ENCODE measurements around the gene KRT84. TPM values are rescaled to one million over a fixed set of nuclear protein-coding genes. Genes with fewer than 3 reads are reported as not detected.

Gene KRT84
- total RNA-seq, 4 donors from 2014 or later, result 0.49 to 2.1 (median 0.65) TPM; not detected in 1

GRCh38 chr12:52366738-52367485 lies 18.5 kb downstream of the KRT84 start, which contains the start of gene KRT85:
Gene KRT85 (minus strand): TSS chr12:52367481. CDS start chr12:52367405, 76 bp downstream.
- TF ChIP-seq EP300 (IDR thresholded peaks at IDR 0.05), result no peak
- no peak for TF ChIP-seq POLR2AphosphoS5 (IDR thresholded peaks at IDR 0.05)
- TF ChIP-seq, protein P1, sequence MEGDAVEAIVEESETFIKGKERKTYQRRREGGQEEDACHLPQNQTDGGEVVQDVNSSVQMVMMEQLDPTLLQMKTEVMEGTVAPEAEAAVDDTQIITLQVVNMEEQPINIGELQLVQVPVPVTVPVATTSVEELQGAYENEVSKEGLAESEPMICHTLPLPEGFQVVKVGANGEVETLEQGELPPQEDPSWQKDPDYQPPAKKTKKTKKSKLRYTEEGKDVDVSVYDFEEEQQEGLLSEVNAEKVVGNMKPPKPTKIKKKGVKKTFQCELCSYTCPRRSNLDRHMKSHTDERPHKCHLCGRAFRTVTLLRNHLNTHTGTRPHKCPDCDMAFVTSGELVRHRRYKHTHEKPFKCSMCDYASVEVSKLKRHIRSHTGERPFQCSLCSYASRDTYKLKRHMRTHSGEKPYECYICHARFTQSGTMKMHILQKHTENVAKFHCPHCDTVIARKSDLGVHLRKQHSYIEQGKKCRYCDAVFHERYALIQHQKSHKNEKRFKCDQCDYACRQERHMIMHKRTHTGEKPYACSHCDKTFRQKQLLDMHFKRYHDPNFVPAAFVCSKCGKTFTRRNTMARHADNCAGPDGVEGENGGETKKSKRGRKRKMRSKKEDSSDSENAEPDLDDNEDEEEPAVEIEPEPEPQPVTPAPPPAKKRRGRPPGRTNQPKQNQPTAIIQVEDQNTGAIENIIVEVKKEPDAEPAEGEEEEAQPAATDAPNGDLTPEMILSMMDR (IDR thresholded peaks at IDR 0.05), result no peak
- peaks cover 8% of the 10 kb centered on the region for H3K4me1 ChIP-seq
- no peak for DNase-seq (ENCODE audit: low spot score in 2 of 2)
- no peaks in the 10 kb centered on the region for H3K27me3 ChIP-seq
- no peak within 1 kb of the TSS for H3K27ac ChIP-seq
- no peaks in the 10 kb centered on the region for H3K9me3 ChIP-seq
- H3K4me3 ChIP-seq, result no peak within 1 kb of the TSS
- 85% methylated on average over 30 of the region's 42 CpGs for WGBS
- no peaks in the 10 kb centered on the region for H3K36me3 ChIP-seq

DNA sequence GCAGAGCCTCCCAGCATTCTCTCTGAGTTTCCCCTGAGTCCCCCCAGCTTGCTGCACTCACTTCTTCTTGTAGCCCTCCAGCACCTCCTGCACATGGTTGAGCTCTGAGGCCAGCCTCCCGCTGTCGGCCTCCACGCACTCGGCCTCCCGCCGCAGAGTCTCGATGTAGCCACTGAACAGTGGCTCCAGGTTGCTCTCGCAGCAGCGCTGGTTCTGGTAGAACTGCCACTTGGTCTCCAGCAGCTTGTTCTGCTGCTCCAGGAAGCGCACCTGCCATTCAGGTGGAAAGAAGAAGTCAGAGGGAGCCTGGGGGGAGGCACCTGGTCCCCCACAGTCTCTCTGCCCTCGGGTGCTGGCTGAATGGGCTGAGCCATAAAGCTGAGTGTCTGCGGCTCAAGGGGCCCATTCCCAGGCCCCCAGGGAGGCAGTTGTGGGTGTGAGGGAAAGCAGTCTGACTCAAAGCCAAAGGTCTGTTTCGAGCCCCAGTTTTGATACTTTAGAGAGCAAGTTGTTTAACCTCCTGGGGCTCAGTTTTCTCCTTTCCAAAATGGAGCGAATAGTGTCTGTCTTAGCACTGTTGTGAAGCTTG lies 20.5 kb downstream of the KRT84 start:
- no peak for DNase-seq (ENCODE audit: low spot score in 2 of 2)
- Histone ChIP-seq H3K4me1 (peaks cover 8% of the 10 kb centered on the region), H3K36me3 (no peaks in the 10 kb centered on the region), H3K27ac (no peak overlapping the region), H3K4me3 (no peak overlapping the region), H3K9me3 (no peaks in the 10 kb centered on the region), H3K27me3 (no peaks in the 10 kb centered on the region)
- TF ChIP-seq POLR2A (IDR thresholded peaks at IDR 0.05) (no peak), POLR2AphosphoS5 (IDR thresholded peaks at IDR 0.05) (no peak), EP300 (IDR thresholded peaks at IDR 0.05) (no peak)
- 39% methylated on average over 4 of the region's 14 CpGs for whole genome bisulfite sequencing

DNA sequence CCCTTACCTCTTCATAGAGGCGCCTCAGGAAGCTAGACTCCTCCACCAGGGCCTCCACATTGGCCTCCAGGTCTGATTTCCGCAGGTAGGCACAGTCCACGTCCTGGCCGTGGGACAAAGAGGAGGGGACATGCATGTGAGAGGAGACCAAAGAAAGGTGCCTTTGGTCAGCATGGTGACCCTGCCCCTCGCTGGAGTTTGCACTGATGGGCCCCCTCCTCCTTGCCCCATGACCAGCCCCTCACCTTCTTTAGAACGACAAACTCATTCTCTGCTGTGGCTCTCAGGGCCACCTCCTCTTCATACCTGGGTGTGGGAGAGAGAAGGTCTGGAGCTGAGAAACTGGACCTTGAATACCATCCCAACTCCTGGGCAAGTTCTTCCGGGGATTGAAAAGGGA lies 21.4 kb downstream of the KRT84 start:
- no peaks in the 10 kb centered on the region for H3K36me3 ChIP-seq
- 81% methylated on average over 7 of the region's 7 CpGs for WGBS

DNA sequence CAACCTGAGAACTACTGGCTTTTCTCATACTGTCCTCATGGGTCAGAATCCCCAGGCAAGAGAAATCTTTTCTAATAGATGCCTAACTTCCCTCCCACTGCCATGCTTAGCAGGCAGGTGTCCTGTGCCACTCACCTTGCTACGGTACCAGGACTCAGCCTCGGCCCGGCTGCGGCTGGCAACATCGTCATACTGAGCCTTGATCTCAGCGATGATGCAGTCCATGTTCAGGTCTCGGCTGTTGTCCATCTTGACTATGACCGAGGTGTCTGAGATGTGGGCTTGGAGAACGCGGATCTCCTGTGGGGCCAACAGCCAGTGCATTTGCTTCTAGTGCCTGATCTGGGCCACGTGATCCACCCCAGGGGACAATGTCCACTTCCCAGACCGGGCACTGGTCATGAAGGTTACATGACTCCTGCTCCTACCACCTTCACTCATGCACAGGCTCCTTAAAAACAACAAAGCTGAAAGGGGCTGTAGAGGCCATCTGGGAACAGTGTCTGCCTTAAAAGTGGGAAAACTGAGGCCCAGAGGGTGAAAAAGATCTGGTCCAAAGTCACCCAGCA lies 22.3 kb downstream of the KRT84 start:
- Histone ChIP-seq H3K4me1 (peaks cover 8% of the 10 kb centered on the region), H3K27me3 (no peaks in the 10 kb centered on the region)
- TF ChIP-seq, protein P1 (IDR thresholded peaks at IDR 0.05), result no peak
- TF ChIP-seq POLR2A (IDR thresholded peaks at IDR 0.05), result no peak
- no peak for TF ChIP-seq POLR2AphosphoS5 (IDR thresholded peaks at IDR 0.05)
- TF ChIP-seq EP300 (IDR thresholded peaks at IDR 0.05), result no peak

More for the DNA sequence above, 21.4 kb downstream of the KRT84 start:
- Histone ChIP-seq H3K4me1 (peaks cover 8% of the 10 kb centered on the region), H3K4me3 (no peak overlapping the region), H3K27me3 (no peaks in the 10 kb centered on the region), H3K9me3 (no peaks in the 10 kb centered on the region), H3K27ac (no peak overlapping the region)
- no peak for DNase-seq (ENCODE audit: low spot score in 2 of 2)
- TF ChIP-seq POLR2AphosphoS5 (IDR thresholded peaks at IDR 0.05) (no peak), POLR2A (IDR thresholded peaks at IDR 0.05) (no peak), EP300 (IDR thresholded peaks at IDR 0.05) (no peak)
- TF ChIP-seq, protein P1 (IDR thresholded peaks at IDR 0.05), result no peak

GRCh38 chr12:52362118-52362726 lies 23.2 kb downstream of the KRT84 start:
- Histone ChIP-seq H3K27ac (no peak overlapping the region), H3K4me3 (no peak overlapping the region), H3K9me3 (no peaks in the 10 kb centered on the region), H3K36me3 (no peaks in the 10 kb centered on the region), H3K27me3 (peaks cover 1% of the 10 kb centered on the region), H3K4me1 (peaks cover 8% of the 10 kb centered on the region)
- TF ChIP-seq EP300 (IDR thresholded peaks at IDR 0.05) (no peak), POLR2A (IDR thresholded peaks at IDR 0.05) (no peak), POLR2AphosphoS5 (IDR thresholded peaks at IDR 0.05) (no peak)
- TF ChIP-seq, protein P1 (IDR thresholded peaks at IDR 0.05), result no peak
- 82% methylated on average over 10 of the region's 11 CpGs for WGBS
- no peak for DNase-seq (ENCODE audit: low spot score in 2 of 2)

More for the DNA sequence above, 22.3 kb downstream of the KRT84 start:
- no peaks in the 10 kb centered on the region for H3K9me3 ChIP-seq
- no peak for DNase-seq (ENCODE audit: low spot score in 2 of 2)
- 91% methylated on average over 12 of the region's 12 CpGs for WGBS
- H3K36me3 ChIP-seq, result no peaks in the 10 kb centered on the region
- H3K4me3 ChIP-seq, result no peak overlapping the region
- H3K27ac ChIP-seq, result no peak overlapping the region

Measured in suprapubic skin (tissue), 4 donors.